LNCaP clone FGC (cell line): ENCODE measurements around the gene HEXIM1.
A peak's percentile ranks its signal among the peaks of the same experiment; 100 is the strongest.

Experiments used
- DNase-seq: peaks from one replicate; pipeline ENCODE4 v3.0.0-alpha.2; 2011; ENCODE audit warnings: low read depth
- H3K4me3 ChIP-seq: 2 replicates; pipeline ENCODE4 v1.5.1; 2011; ENCODE audit warnings: mild to moderate bottlenecking, low read depth, low read length, control low read depth
- TF ChIP-seq, protein P1 (sequence below): IDR thresholded peaks from 2 replicates; pipeline ENCODE4 v1.5.1; 2012; ENCODE audit warnings: mild to moderate bottlenecking; ENCODE audit not compliant: control insufficient read depth, insufficient read depth; ENCODE audit errors: extremely low read depth

Gene HEXIM1, protein sequence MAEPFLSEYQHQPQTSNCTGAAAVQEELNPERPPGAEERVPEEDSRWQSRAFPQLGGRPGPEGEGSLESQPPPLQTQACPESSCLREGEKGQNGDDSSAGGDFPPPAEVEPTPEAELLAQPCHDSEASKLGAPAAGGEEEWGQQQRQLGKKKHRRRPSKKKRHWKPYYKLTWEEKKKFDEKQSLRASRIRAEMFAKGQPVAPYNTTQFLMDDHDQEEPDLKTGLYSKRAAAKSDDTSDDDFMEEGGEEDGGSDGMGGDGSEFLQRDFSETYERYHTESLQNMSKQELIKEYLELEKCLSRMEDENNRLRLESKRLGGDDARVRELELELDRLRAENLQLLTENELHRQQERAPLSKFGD

DNA sequence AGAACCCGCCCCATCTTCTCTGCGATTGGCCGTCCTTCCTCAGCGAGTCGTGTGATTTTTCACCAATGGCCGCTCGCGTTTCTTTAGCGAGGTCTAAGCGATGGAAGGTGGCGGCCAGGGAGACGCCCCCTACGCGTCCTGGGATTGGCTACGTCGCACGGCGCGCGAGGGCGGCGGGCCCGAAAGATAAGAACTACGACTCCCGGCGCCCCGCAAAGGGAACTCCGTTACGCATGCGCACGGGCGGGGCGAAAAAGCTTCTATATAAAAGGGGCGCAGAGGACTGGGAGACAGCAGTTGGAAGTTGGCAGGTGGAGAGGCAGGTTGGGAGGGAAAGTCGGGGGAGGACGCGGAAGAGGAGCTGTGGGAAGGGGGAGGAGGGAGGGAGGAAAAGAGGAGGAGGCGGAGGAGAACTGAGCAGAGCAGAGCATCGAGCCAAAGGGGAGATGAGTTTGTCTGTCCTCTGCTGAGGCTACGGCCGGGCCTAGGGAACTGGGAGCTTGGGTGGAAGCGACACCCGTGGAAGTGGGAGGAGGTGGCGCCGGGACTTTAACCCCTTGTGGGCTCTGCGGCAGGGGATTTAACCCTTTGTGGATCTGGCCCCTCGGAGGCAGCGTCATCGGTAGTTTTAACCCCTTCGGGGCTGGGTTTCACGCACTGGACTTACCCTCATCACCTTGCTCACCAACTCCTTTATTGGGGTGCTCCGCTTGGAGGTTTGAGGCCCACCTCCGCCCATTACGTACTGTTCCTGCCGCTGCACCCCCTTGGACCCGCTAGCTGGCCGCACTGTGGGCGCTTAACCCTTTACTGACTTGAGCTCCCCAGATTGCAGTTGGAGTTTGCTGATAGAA is at the start of gene HEXIM1:
HEXIM1 (plus strand) TSS at position 293 of the 854 bp plus-strand sequence. CDS start 716 bp downstream, outside the sequence.
- peak within 1 kb of the TSS; percentile 67 for H3K4me3 ChIP-seq
- TF ChIP-seq, protein P1, sequence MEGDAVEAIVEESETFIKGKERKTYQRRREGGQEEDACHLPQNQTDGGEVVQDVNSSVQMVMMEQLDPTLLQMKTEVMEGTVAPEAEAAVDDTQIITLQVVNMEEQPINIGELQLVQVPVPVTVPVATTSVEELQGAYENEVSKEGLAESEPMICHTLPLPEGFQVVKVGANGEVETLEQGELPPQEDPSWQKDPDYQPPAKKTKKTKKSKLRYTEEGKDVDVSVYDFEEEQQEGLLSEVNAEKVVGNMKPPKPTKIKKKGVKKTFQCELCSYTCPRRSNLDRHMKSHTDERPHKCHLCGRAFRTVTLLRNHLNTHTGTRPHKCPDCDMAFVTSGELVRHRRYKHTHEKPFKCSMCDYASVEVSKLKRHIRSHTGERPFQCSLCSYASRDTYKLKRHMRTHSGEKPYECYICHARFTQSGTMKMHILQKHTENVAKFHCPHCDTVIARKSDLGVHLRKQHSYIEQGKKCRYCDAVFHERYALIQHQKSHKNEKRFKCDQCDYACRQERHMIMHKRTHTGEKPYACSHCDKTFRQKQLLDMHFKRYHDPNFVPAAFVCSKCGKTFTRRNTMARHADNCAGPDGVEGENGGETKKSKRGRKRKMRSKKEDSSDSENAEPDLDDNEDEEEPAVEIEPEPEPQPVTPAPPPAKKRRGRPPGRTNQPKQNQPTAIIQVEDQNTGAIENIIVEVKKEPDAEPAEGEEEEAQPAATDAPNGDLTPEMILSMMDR: no peak
- peak; percentile 99 for DNase-seq

DNA sequence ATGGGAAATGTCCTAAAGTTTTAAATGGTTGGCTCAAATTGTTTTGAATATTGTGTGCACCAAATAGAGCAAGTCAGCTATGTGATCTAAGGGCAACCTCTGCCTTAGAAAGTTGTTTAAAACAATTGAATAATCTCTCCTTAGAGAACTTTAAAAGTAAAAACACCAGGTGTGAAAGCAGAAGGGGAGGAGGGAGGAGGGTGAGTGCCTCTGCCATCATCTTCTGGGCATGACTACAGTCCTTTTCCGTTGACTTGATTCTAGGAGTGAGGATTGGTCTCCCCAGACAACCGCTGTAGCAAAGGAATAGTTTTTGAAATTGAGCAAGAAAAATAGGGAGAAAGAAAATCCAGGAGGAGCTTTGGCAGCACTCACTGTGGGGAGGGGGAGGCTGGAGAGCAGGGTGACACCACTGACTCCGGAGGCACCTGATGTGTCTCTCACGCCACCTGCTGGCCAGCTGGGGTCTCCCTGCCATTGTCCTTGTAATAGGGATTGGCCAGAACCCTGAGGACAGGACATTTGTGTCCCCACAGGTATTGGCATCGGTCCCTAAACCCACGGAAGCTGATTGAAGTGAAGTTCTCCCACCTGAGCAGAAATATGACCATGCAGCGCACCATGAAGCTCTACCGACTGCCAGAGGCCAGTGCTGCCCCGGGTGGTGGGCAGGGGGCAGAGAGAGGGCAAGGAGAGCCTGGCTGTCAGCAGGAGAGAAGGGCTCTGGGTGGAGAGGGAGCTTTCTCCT is 49.2 kb upstream of the HEXIM1 start:
- no peak overlapping the region for H3K4me3 ChIP-seq
- no peak for DNase-seq
- TF ChIP-seq, protein P1: peak; percentile 94

DNA sequence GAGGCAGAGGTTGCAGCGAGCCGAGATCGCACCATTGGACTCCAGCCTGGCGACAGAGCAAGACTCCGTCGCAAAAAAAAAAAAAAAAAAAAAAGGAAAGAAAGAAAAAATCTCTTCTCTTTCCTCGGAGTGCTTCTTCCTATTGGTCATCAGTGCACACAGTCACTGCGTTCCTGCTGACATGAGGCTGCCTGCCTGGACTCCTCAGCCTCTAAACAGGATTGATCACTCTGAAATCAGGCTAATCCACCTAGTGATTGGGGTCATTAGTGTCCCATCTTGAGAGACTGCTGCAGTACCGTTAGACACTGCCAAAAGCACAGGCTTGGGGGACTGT is 46.8 kb upstream of the HEXIM1 start:
- no peak for DNase-seq
- H3K4me3 ChIP-seq: no peak overlapping the region
- TF ChIP-seq, protein P1: no peak

DNA sequence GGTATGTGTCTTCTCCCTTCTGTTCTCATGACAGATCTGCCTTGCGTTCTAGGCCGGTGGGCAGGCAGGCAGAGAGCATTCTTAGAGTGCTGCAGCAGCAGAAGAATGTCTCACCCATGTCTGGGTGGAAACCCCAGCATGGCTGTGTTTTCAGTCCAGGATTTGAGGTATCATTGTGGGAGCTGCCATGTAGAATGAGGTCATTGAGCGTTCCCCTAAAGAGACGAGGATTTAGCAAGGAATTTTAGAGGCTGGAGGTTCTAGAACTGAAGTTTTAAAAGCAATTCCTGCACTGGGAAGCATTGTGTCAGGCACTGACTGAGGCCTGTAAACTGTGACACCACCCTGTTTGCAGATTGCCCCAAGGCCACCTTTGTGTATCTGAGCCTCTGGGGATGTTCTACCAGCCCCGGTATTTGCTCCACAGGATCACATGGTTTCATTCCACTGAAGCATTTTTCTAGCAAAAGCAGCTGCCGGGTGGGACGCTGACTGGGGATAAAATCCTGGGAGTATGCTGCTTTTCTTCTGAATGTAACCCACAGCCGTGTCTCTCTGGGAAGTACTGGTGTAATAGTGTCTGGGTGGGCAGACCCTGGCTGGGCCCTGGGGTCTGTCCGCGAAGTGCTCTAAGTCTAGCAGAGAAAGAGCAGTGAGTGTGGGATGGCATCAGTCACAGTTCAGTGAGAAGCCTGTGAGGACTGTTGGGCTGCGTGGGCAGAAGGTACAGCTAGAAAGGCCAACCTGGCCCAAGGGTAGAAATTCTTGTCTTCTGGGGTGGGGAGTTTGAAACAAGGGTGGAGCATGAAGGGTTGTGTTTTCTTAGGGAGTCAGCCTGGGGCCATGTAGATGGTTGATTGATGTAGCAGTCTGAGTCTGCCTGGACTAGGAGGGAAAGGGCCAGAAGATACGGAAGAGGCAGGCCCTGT is 46.1 kb upstream of the HEXIM1 start:
- TF ChIP-seq, protein P1: no peak
- DNase-seq: no peak
- no peak overlapping the region for H3K4me3 ChIP-seq

DNA sequence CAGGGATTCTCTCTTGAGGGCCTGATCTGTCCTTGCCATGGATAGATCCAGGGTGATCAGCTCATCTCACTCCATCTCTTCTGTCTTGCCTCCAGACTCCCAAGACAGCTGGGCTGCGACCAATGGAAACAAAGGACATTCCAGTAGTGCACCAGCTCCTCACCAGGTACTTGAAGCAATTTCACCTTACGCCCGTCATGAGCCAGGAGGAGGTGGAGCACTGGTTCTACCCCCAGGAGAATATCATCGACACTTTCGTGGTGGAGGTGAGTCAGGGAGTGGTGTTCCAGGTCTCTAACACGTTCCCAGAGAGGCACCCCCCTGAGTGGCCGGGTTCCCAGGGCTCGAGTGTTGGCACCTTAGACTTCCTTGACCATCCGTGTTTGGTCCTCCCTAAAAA is 45.4 kb upstream of the HEXIM1 start:
- H3K4me3 ChIP-seq: no peak overlapping the region
- TF ChIP-seq, protein P1: no peak
- DNase-seq: no peak

DNA sequence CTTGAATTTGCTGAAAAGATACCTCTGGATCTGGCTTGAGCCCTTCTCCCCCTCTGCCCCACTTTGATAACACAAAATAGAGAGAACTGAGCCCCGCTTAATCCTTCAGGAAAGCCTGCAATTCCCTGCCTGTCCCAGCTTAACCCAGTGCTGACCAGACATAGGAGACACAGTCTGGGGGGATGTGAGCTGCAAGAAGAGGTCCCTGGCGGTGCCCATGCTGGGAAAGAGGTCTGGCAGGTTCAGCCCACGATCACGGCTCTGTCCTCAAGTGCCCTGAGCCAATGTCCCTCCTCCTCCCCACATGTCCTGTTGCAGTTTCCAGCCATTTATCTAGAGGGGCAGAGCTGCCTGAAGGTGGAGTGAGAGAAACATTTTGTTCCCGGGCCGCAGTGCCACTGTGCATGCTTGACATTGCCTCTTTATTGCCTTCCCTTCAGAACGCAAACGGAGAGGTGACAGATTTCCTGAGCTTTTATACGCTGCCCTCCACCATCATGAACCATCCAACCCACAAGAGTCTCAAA is 44.9 kb upstream of the HEXIM1 start:
- no peak for DNase-seq
- TF ChIP-seq, protein P1: no peak
- no peak overlapping the region for H3K4me3 ChIP-seq
